Duodenal mucosa (tissue), 2 donors: ENCODE results near the gene DYNLRB2.

Experiments used
- H3K27ac ChIP-seq: one replicate; pipeline ENCODE4 v1.7.0; 2013; ENCODE audit warnings: low read depth, low read length
- H3K27me3 ChIP-seq, 2 donors: one replicate each; pipeline ENCODE4 v1.7.0; 2013; ENCODE audit warnings: low read length in 2 of 2, control low read depth in 1 of 2; ENCODE audit not compliant: insufficient read depth in 2 of 2, control insufficient read depth in 1 of 2
- H3K36me3 ChIP-seq, 2 donors: one replicate each; pipeline ENCODE4 v1.7.0; 2013; ENCODE audit warnings: low read length in 2 of 2, control low read depth in 1 of 2; ENCODE audit not compliant: insufficient read depth in 2 of 2, control insufficient read depth in 1 of 2
- H3K4me1 ChIP-seq, 2 donors: one replicate each; pipeline ENCODE4 v1.7.0; 2013; ENCODE audit warnings: low read length in 2 of 2, control low read depth in 1 of 2; ENCODE audit not compliant: insufficient read depth in 2 of 2, control insufficient read depth in 1 of 2
- H3K4me3 ChIP-seq, 2 donors: one replicate each; pipeline ENCODE4 v1.7.0; 2013; ENCODE audit warnings: low read length in 2 of 2, low read depth in 1 of 2
- H3K9ac ChIP-seq, 2 donors: one replicate each; pipeline ENCODE4 v1.7.0; 2013; ENCODE audit warnings: low read length in 2 of 2, low read depth in 1 of 2
- H3K9me3 ChIP-seq, 2 donors: one replicate each; pipeline ENCODE4 v1.7.0; 2013; ENCODE audit warnings: low read length in 2 of 2, control low read depth in 1 of 2; ENCODE audit not compliant: control insufficient read depth in 1 of 2

The DYNLRB2 gene

DNA sequence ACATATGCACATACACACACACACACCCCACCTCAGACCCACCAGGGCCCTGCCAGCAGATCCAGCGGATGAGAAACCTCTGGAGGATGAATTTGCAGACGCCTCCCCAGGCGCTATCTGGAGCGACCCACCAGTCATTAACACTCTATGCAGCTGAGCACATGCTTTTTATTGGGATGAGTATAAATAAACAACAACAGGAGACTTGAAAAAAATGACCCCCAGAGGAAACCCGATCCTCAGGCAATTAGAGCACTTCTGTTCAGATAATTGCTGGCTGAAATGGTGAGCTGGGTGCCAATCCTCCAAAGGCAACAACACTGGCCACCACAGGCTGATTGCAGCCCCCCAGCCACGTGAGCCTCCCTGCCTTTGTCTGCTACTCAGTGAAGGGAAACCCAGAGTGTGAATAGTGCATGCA, 32.9 kb downstream of the DYNLRB2 start:
- Histone ChIP-seq H3K9me3 (no peaks in the 10 kb centered on the region), H3K4me3 (no peak overlapping the region), H3K9ac (no peak overlapping the region), H3K4me1 (peaks cover 21 to 23% of the 10 kb centered on the region in 2 donors), H3K27me3 (no peaks in the 10 kb centered on the region), H3K27ac (no peak overlapping the region), H3K36me3 (no peaks in the 10 kb centered on the region)

DNA sequence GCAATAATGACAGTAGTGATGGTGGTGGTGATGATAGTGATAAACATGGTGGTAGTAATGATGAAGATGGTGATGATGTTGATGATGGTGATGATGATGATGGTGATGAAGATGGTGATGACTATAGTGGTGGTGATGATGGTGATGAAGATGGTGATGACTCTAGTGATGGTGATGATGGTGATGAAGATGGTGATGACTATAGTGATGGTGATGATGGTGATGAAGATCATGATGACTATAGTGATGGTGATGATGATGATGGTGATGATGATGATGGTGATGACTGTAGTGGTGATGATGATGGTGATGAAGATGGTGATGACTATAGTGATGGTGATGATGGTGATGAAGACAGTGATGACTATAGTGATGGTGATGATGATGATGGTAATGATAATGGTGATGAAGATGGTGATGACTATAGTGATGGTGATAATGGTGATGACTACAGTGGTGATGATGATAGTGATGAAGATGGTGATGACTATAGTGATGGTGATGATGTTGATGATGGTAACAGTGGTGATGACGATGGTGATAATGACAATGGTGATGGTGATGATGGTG, 35.6 kb downstream of the DYNLRB2 start:
- Histone ChIP-seq H3K9me3 (no peaks in the 10 kb centered on the region), H3K4me3 (no peak overlapping the region), H3K27me3 (no peaks in the 10 kb centered on the region), H3K4me1 (peaks cover 8 to 12% of the 10 kb centered on the region in 2 donors), H3K27ac (no peak overlapping the region), H3K36me3 (no peaks in the 10 kb centered on the region), H3K9ac (no peak overlapping the region)

DNA sequence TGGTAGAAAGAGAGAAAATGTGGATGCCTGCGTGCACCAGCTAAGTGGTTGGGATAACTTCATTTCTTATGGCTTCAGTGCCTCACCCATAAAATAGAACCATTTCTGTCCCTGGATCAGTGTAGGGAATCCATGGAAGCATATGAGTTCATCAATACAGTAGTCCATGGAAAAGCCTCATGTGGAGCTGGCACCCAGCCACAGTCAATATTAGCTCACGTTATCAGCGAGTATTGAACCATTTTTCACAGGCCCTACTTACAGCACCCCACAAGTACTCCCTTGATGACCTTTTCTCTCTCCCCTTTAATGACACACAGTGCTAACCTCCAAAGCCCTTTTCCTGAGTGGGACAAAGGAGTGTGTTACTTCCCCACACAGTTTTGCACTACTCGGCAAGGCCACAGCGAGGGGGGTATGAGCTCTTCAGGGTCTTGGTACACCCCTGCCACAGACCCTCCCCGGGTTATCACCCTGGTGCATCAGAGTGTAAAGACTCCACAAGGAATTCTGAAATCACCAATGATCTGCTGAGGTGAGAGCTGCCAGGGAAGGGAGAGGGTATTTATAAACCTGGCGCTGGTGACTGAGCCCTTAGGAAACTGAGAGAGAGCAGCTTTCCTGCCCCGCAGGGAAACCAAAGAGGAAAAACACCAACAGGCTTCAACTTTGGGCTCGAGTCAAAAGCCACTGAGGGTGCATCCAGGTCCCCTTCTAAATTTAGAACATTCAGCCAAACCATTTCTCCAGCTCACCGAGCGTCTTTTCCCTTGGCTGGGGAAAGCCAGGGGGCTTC, 36.9 kb downstream of the DYNLRB2 start:
- Histone ChIP-seq H3K4me3 (peak overlapping the region in 1 of 2 donors; percentile 33), H3K4me1 (peaks cover 8 to 12% of the 10 kb centered on the region in 2 donors), H3K9me3 (no peaks in the 10 kb centered on the region), H3K36me3 (no peaks in the 10 kb centered on the region), H3K27ac (no peak overlapping the region), H3K9ac (no peak overlapping the region), H3K27me3 (no peaks in the 10 kb centered on the region)

DNA sequence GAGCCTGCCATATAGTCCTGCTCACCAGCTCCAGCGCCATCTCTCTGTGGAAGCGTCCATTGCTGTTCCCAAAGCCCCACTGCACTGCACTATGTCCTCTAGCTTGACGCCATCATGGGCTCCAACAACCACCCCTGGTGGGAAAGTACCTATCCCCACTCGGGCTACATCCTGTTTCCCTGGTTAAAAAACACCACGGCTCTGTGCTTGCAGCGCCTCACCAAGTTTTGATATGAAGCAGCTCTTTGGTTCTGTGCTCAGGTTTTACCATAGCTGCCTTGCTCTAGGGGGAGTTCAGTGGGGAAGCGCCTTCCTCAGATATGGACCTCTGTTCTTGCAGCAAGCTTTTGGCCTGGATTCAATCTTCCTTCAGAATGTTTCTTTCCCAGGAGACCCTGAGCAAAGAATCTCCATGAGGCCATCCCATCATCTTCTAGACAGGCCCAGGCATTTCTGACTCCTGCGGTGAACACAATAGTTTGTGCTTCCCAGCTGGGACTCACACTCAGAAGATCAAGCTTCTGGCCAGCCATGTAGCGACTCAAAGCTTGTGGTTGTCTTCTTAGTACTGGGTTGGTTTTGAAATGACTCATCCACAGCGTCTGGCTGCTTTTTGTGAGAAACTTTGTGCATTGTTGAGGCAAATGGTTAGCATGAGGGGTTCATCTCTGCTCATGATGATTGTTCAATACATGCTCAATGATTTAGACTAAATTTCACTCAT, 39.5 kb downstream of the DYNLRB2 start:
- no peak overlapping the region for H3K27ac ChIP-seq
- no peak overlapping the region for H3K4me3 ChIP-seq
- no peaks in the 10 kb centered on the region for H3K9me3 ChIP-seq
- peaks cover 8 to 12% of the 10 kb centered on the region in 2 donors for H3K4me1 ChIP-seq
- H3K36me3 ChIP-seq, result no peaks in the 10 kb centered on the region
- no peak overlapping the region for H3K9ac ChIP-seq
- H3K27me3 ChIP-seq, result no peaks in the 10 kb centered on the region

DNA sequence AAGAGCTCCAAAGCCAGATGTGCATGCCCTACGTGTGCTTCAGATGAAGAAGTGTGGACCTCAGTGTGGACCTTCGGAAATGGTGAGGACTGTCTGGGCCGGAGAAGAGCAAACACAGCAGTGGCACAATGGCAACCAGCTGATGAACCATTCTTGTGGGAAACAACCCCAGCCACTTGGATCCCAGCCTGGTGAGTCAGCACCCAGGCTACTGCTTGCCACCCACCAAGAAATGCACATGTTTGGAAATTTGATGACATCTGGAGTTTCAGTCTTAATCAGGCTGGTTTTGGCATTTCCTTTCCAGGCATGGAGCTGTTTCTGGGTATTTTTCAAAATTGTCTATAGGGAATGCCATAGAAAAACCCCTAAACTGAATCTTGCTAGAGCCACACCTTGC, 42.7 kb downstream of the DYNLRB2 start:
- H3K9ac ChIP-seq, result no peak overlapping the region
- peaks cover 0 to 4% of the 10 kb centered on the region in 2 donors for H3K27me3 ChIP-seq
- no peaks in the 10 kb centered on the region for H3K36me3 ChIP-seq
- no peak overlapping the region for H3K27ac ChIP-seq
- no peaks in the 10 kb centered on the region for H3K4me1 ChIP-seq
- no peaks in the 10 kb centered on the region for H3K9me3 ChIP-seq
- no peak overlapping the region for H3K4me3 ChIP-seq

DNA sequence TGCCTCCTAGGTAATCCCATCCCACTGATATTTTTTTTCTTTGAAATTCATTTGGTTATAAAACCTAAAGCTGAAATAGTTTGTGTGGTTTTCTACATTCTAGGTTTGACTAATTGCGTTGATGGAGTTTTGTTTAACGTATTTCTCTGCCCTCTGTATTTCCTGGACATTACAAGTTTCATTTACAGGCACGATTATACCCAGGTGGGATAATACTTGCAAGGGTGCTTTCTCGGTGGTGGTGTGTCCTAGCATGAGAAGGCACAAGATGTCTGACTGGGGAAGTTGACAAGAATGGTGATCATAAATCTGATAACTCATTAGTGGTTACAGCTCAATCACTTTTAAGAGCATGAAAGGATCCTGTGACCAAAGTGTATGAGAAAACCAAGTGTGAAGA, 45.0 kb downstream of the DYNLRB2 start:
- Histone ChIP-seq H3K4me1 (no peaks in the 10 kb centered on the region), H3K36me3 (no peaks in the 10 kb centered on the region), H3K9ac (no peak overlapping the region), H3K4me3 (no peak overlapping the region), H3K27ac (no peak overlapping the region), H3K27me3 (peaks cover 0 to 4% of the 10 kb centered on the region in 2 donors), H3K9me3 (no peaks in the 10 kb centered on the region)

DNA sequence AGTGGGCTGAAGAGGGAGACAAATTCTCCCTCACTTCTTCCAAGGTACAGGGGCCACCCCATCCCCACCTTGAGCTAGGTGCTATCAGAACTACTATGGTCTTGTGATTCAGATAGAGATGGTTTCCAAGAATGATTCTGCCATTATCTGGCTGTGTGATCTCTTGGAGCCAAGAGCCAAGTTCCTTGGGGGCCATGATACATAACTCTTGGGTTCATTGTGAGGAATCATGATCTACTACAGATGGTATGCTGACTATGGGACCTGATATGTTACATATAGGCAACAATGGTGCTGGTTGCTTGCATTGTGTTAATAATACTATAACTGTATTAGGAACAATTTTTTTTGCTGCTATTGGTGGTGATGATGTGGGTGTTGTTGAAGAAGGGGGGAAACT, 45.7 kb downstream of the DYNLRB2 start:
- Histone ChIP-seq H3K27me3 (peaks cover 0 to 4% of the 10 kb centered on the region in 2 donors), H3K4me3 (no peak overlapping the region), H3K4me1 (peaks cover 0 to 4% of the 10 kb centered on the region in 2 donors), H3K27ac (no peak overlapping the region), H3K9me3 (no peaks in the 10 kb centered on the region), H3K36me3 (no peaks in the 10 kb centered on the region), H3K9ac (no peak overlapping the region)

DNA sequence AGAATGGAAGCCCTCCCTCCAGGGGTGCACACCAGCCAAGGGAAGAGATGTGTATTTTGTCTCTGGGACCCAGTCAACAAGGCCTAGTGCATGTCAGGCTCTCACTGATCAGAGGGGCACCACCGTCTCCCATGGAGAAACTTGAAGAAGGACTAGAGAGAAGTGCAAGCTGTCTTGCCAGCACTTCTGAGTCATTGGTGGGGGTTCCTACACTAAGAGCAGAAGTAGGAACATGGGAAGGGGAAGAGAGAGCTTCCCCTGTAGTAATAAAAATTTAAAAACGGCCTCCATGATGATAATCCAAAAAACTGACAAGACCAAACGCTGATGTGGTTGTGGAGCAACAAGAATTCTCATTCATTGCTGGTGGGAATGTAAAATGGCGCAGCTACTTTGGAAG, 46.3 kb downstream of the DYNLRB2 start:
- H3K36me3 ChIP-seq, result no peaks in the 10 kb centered on the region
- no peaks in the 10 kb centered on the region for H3K9me3 ChIP-seq
- no peak overlapping the region for H3K27ac ChIP-seq
- H3K4me1 ChIP-seq, result peaks cover 0 to 6% of the 10 kb centered on the region in 2 donors
- H3K4me3 ChIP-seq, result no peak overlapping the region
- peaks cover 0 to 4% of the 10 kb centered on the region in 2 donors for H3K27me3 ChIP-seq
- no peak overlapping the region for H3K9ac ChIP-seq

DNA sequence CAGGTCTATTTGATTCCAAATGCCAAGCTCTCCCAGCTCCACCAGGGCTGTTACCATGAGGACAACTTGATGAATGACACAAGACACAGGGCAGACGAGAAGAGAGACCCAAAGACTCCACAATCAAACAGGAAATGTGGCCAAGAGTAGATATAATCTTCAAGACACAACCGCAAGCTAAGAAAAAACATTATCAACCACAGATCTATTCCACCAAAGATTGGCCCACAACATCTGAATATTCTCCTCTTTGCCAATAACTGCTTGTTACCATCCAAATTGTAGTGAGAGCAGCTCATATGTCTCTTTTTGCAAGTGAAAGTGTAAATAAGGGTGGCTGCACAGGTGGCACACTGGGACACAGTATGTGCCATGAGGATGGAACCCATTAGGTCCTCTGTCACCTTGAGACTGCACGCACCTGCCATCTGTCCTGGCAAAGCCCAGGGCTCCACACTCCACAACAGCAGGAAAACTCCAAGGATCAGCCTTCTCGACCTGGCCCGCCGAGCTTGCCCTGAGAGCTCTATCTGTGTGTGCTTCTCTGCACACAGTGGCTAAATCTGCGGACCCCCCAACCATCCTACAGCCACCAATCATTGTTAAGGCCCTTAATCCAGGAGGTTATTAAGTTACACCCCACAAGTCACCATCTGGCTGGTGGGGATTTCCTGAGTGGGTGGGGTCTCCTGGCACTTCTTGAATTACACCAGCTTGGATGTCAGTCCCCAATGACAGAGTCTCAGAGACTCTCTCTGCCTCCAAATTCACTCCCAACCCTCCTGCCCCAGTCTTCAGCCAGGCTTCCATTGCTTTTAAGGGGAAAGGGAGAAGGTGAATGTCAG, 50.5 kb downstream of the DYNLRB2 start:
- Histone ChIP-seq H3K36me3 (no peaks in the 10 kb centered on the region), H3K9me3 (no peaks in the 10 kb centered on the region), H3K4me3 (no peak overlapping the region), H3K27ac (no peak overlapping the region), H3K9ac (no peak overlapping the region), H3K27me3 (peaks cover 0 to 4% of the 10 kb centered on the region in 2 donors), H3K4me1 (peaks cover 0 to 6% of the 10 kb centered on the region in 2 donors)
